DOHH2 (cell line): ENCODE measurements around the gene RPN1.
"Not testable (repeated sequence)": the region's sequence is repeated elsewhere in the genome, so short reads cannot be mapped to it uniquely, and the experiment has no call there.

ENCODE experiments used
- H3F3A ChIP-seq: fragments of 200-600 bp; sonication (generic), shearing (Covaris generic); 2 replicates; pipeline ENCODE4 v1.6.0; 2016; ENCODE audit warnings: antibody characterized with exemption, mild to moderate bottlenecking; ENCODE audit not compliant: control insufficient read depth, insufficient read depth
- H3K27ac ChIP-seq: fragments of 200-600 bp; sonication (generic); 2 replicates; pipeline ENCODE4 v1.5.1; 2014; ENCODE audit warnings: low read depth, mild to moderate bottlenecking, low read length, moderate library complexity
- H3K27me3 ChIP-seq: fragments of 200-600 bp; sonication (generic); 2 replicates; pipeline ENCODE4 v1.6.1; 2014; ENCODE audit warnings: mild to moderate bottlenecking, low read length, mixed read lengths; ENCODE audit not compliant: control insufficient read depth
- H3K36me3 ChIP-seq: fragments of 200-600 bp; sonication (generic); 2 replicates; pipeline ENCODE4 v1.6.1; 2014; ENCODE audit warnings: mild to moderate bottlenecking, low read length, moderate library complexity, mixed read lengths; ENCODE audit not compliant: control insufficient read depth
- H3K4me1 ChIP-seq: fragments of 200-600 bp; sonication (generic); 2 replicates; pipeline ENCODE4 v1.6.1; 2014; ENCODE audit warnings: mild to moderate bottlenecking, low read length, mixed read lengths; ENCODE audit not compliant: control insufficient read depth
- H3K4me2 ChIP-seq: fragments of 200-600 bp; sonication (generic); 2 replicates; pipeline ENCODE4 v1.6.0; 2014; ENCODE audit warnings: mild to moderate bottlenecking, low read length, moderate library complexity
- H3K4me3 ChIP-seq: fragments of 200-600 bp; sonication (generic); 2 replicates; pipeline ENCODE4 v1.5.1; 2014; ENCODE audit warnings: mild to moderate bottlenecking, low read length, mixed read lengths
- H3K79me2 ChIP-seq: fragments of 200-600 bp; sonication (generic); 2 replicates; pipeline ENCODE4 v1.6.1; 2014; ENCODE audit warnings: mild to moderate bottlenecking, low read length, mixed read lengths; ENCODE audit not compliant: control insufficient read depth
- H3K9me2 ChIP-seq: fragments of 200-600 bp; sonication (generic); replicated peaks from 2 replicates; pipeline ENCODE4 v1.6.1; 2014; ENCODE audit warnings: mild to moderate bottlenecking, low read length, mixed read lengths; ENCODE audit not compliant: control insufficient read depth
- H3K9me3 ChIP-seq: fragments of 200-600 bp; sonication (generic); 2 replicates; pipeline ENCODE4 v1.6.1; 2014; ENCODE audit warnings: antibody characterized with exemption, low read length, mixed read lengths; ENCODE audit not compliant: control insufficient read depth, insufficient read depth
- H4K20me1 ChIP-seq: fragments of 200-600 bp; sonication (generic); 2 replicates; pipeline ENCODE4 v1.6.0; 2014; ENCODE audit warnings: low read depth, mild to moderate bottlenecking, antibody characterized with exemption, low read length, moderate library complexity; ENCODE audit not compliant: control insufficient read depth, insufficient read depth
- EZH2phosphoT487 ChIP-seq: fragments of 200-600 bp; sonication (generic); IDR thresholded peaks from 2 replicates; pipeline ENCODE4 v1.6.1; 2017; ENCODE audit warnings: borderline replicate concordance, mild to moderate bottlenecking, antibody characterized with exemption, low read length, moderate library complexity, mixed read lengths
- TF ChIP-seq, protein P1 (sequence below): fragments of 200-600 bp; sonication (generic); IDR thresholded peaks from one replicate; pipeline ENCODE4 v1.5.1; 2014; ENCODE audit warnings: antibody characterized with exemption, mild to moderate bottlenecking, low read depth, low read length; ENCODE audit not compliant: poor library complexity, severe bottlenecking

Gene RPN1

DNA sequence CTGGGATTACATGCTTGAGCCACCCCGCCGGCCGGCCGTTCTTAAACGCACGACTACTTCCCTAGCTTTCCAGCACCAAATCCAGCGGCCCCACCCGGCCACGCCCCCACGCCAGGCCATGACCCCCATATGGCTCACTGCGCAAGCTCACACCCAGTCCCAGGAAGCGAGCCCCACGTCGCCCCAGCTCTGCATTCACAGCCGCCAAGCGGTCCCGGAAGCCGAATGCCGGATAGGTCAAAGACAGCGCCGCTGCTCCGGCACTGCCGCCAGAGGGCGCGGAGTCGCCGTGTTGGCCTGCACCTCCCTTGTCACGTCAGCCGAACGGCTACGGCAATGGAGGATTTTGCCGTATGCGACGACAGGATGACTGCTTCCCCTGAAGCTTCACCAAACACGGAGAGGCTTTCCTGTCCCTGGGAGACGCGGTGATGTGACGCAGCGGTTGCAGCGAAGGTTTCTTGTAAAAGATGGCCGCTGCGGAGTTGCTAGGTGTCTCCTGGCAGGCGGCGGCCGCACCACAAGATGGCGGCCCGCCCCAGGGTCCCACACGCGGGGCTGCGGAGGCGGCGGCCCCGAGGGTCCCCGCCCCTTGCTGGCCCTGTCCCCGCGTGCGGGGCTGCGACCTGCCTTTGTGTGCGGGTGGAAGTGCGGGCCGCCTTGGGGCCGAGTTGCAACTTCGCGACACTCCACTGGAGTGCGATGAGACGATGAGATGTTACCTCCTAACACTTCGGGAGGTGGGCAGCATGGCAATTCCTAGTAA lies 30.2 kb upstream of the RPN1 start:
- peaks cover 5% of the 10 kb centered on the region; the same call in 1 of the 2 replicates for H3K79me2 ChIP-seq
- H4K20me1 ChIP-seq, result no peaks in the 10 kb centered on the region
- peaks cover 21% of the 10 kb centered on the region for H3F3A ChIP-seq
- peak overlapping the region; percentile 71 for H3K27ac ChIP-seq
- H3K4me2 ChIP-seq, result peak overlapping the region; percentile 76
- peak overlapping the region; percentile 83 for H3K4me3 ChIP-seq
- TF ChIP-seq, protein P1, sequence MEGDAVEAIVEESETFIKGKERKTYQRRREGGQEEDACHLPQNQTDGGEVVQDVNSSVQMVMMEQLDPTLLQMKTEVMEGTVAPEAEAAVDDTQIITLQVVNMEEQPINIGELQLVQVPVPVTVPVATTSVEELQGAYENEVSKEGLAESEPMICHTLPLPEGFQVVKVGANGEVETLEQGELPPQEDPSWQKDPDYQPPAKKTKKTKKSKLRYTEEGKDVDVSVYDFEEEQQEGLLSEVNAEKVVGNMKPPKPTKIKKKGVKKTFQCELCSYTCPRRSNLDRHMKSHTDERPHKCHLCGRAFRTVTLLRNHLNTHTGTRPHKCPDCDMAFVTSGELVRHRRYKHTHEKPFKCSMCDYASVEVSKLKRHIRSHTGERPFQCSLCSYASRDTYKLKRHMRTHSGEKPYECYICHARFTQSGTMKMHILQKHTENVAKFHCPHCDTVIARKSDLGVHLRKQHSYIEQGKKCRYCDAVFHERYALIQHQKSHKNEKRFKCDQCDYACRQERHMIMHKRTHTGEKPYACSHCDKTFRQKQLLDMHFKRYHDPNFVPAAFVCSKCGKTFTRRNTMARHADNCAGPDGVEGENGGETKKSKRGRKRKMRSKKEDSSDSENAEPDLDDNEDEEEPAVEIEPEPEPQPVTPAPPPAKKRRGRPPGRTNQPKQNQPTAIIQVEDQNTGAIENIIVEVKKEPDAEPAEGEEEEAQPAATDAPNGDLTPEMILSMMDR, result peak; percentile 96
- TF ChIP-seq EZH2phosphoT487, result no peak
- H3K9me2 ChIP-seq, result no peaks in the 10 kb centered on the region
- H3K36me3 ChIP-seq, result no peaks in the 10 kb centered on the region
- H3K4me1 ChIP-seq, result peaks cover 42% of the 10 kb centered on the region
- no peaks in the 10 kb centered on the region for H3K9me3 ChIP-seq
- no peaks in the 10 kb centered on the region for H3K27me3 ChIP-seq

DNA sequence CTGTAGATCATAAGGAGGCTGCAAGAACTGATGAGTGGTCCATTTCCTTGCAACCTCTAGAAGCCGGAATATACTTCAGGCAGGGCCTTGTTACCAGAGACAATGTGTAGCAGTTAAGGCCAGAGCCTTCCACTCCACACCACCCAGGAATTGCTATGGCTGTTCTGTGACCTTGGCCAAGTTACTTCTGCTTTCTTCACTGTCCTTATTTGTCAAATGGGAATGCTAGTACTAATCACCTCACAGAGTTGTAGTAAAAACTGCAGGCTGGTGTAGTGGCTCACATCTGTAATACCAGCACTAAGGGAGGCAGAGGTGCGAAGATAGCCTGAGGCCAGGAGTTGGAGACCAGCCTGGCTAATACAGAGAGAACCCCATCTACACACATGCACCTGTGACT lies 28.7 kb upstream of the RPN1 start:
- no peaks in the 10 kb centered on the region for H4K20me1 ChIP-seq
- peaks cover 8% of the 10 kb centered on the region for H3K79me2 ChIP-seq
- no peaks in the 10 kb centered on the region for H3K9me3 ChIP-seq
- H3K27me3 ChIP-seq, result no peaks in the 10 kb centered on the region
- H3K4me2 ChIP-seq, result peak overlapping the region; percentile 18; the same call in 1 of the 2 replicates
- H3K4me3 ChIP-seq, result no peak overlapping the region
- no peak overlapping the region for H3K27ac ChIP-seq
- H3K9me2 ChIP-seq, result no peaks in the 10 kb centered on the region
- H3F3A ChIP-seq, result peaks cover 26% of the 10 kb centered on the region
- TF ChIP-seq, protein P1, result no peak
- TF ChIP-seq EZH2phosphoT487, result no peak
- peaks cover 56% of the 10 kb centered on the region for H3K4me1 ChIP-seq
- H3K36me3 ChIP-seq, result no peaks in the 10 kb centered on the region

DNA sequence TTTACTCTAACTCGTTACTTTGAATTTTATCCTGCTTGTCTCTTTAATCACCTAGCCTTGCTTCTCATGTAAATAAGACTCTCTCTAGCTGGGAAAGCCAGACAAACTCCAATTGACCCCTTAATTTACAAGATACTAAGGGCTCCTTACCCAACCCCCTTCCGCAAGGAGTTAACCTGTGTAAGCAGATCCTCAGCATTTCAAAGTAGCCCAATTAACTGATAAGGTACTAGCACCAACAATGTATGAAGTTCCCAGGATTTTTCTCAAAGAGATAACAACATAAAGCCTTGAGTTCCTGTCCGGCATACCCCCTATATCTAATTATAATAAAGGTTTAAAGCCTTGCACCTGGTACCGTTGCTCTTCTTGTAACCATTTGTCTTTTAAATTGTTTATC lies 25.2 kb upstream of the RPN1 start:
- peak overlapping the region; percentile 83 for H3K4me3 ChIP-seq
- H3F3A ChIP-seq, result peaks cover 24% of the 10 kb centered on the region
- H3K4me1 ChIP-seq, result peaks cover 56% of the 10 kb centered on the region
- H4K20me1 ChIP-seq, H3K79me2 ChIP-seq, H3K9me2 ChIP-seq, H3K9me3 ChIP-seq, H3K27me3 ChIP-seq, H3K36me3 ChIP-seq: not testable (repeated sequence)
- H3K4me2 ChIP-seq, result peak overlapping the region; percentile 84
- peak overlapping the region; percentile 81 for H3K27ac ChIP-seq

DNA sequence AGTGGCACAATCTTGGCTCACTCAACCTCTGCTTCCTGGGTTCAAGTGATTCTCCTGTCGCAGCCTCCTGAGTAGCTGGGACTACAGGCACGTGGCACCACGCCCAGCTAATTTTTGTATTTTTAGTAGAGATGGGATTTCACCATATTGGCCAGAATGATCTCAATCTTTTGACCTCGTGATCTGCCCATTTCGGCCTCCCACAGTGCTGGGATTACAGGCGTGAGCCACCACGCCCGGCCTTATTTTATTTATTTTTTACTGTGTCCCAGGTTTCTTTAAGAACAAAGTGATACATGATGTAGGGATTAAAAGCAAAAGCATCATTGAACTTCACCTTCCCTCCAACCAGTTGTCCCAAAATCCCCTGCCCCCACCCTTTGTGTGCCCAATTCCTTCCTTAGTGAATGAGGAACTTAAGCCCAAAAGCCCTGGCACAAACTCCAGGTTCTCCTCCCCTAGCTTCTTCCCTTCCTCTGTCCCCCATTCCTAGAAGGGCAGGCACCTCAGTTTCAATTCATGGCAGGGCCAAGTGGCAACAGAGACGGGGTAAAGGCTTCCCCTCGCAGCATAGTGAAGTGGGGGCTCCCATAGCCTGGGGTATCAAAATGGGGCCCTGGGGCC lies 23.7 kb upstream of the RPN1 start:
- peak overlapping the region; percentile 84 for H3K4me2 ChIP-seq
- H3K4me3 ChIP-seq, result peak overlapping the region; percentile 83
- H3K36me3 ChIP-seq, result no peaks in the 10 kb centered on the region
- no peaks in the 10 kb centered on the region for H3K9me2 ChIP-seq
- no peaks in the 10 kb centered on the region for H3K9me3 ChIP-seq
- H3K79me2 ChIP-seq, result peaks cover 9% of the 10 kb centered on the region
- H3K4me1 ChIP-seq, result peaks cover 46% of the 10 kb centered on the region
- TF ChIP-seq, protein P1, result no peak
- TF ChIP-seq EZH2phosphoT487, result no peak
- H3K27ac ChIP-seq, result peak overlapping the region; percentile 81
- H4K20me1 ChIP-seq, result no peaks in the 10 kb centered on the region
- peaks cover 22% of the 10 kb centered on the region for H3F3A ChIP-seq
- no peaks in the 10 kb centered on the region for H3K27me3 ChIP-seq
